GM23338 (cell line): ENCODE data around the gene CD2.

Experiments
- STAT1 ChIP-seq: IDR thresholded peaks from one replicate; pipeline ENCODE4 v1.6.1; 2016; ENCODE audit warnings: antibody characterized with exemption; ENCODE audit not compliant: unreplicated experiment
- TF ChIP-seq, protein P1 (sequence below), 2 experiments: fragments of 200-600 bp in 1 of 2; sonication (generic) in 1 of 2; conservative IDR thresholded peaks; 2 replicates each; pipeline versions ENCODE4 v1.5.1 to v1.6.1; 2016 to 2017; ENCODE audit warnings: antibody characterized with exemption in 2 of 2, low read depth in 2 of 2, mild to moderate bottlenecking in 2 of 2, moderate library complexity in 1 of 2

- TF ChIP-seq, protein P1, sequence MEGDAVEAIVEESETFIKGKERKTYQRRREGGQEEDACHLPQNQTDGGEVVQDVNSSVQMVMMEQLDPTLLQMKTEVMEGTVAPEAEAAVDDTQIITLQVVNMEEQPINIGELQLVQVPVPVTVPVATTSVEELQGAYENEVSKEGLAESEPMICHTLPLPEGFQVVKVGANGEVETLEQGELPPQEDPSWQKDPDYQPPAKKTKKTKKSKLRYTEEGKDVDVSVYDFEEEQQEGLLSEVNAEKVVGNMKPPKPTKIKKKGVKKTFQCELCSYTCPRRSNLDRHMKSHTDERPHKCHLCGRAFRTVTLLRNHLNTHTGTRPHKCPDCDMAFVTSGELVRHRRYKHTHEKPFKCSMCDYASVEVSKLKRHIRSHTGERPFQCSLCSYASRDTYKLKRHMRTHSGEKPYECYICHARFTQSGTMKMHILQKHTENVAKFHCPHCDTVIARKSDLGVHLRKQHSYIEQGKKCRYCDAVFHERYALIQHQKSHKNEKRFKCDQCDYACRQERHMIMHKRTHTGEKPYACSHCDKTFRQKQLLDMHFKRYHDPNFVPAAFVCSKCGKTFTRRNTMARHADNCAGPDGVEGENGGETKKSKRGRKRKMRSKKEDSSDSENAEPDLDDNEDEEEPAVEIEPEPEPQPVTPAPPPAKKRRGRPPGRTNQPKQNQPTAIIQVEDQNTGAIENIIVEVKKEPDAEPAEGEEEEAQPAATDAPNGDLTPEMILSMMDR (conservative IDR thresholded peaks at IDR 0.05; ENCODE audit: low read depth in 2 of 2): no peak
- TF ChIP-seq STAT1: no peak
Measured at GRCh38 chr1:116726872-116727820, 27.1 kb upstream of the CD2 start.
